GM21529 (cell line): ENCODE measurements around the gene PSD4.

Experiments
- ATAC-seq: cut with Tn5 transposase; IDR thresholded peaks from one replicate; pipeline ENCODE4 v1.9.1; 2021; ENCODE audit not compliant: unreplicated experiment

PSD4 gene

DNA sequence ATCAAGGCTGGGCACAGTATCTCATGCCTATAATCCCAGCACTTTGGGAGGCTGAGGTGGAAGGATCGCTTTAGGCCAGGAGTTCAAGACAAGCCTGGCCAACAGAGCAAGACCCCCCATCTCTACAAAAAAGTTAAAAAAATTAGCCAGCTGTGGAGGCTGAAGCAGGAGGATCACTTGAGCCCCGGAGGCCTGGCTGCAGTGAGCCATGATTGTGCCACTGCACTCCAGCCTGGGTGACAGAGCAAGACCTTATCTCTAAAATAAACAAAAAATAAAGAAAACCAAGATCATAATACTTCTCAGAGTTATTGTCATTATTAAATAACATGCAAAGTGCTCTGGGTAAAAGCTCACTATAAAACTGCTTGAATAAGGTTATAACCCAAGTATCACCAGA is 31.5 kb upstream of the PSD4 start:
- ATAC-seq: no peak

DNA sequence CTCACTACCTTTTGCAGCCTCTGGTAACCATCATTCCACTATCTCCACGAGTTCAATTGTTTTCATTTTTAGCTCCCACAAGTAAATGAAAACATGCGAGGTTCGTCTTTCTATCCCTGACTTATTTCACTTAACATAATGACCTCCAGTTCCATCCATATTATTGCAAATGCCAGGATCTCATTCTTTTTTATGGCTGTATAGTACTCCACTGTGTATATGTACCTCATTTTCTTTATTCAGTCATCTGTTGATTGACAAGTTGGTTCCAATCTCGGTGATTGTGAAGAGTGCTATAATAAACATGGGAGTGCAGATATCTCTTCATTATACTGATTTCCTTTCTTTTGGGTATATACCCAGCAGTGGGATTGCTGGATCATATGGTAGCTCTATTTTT is 29.5 kb upstream of the PSD4 start:
- ATAC-seq: no peak

DNA sequence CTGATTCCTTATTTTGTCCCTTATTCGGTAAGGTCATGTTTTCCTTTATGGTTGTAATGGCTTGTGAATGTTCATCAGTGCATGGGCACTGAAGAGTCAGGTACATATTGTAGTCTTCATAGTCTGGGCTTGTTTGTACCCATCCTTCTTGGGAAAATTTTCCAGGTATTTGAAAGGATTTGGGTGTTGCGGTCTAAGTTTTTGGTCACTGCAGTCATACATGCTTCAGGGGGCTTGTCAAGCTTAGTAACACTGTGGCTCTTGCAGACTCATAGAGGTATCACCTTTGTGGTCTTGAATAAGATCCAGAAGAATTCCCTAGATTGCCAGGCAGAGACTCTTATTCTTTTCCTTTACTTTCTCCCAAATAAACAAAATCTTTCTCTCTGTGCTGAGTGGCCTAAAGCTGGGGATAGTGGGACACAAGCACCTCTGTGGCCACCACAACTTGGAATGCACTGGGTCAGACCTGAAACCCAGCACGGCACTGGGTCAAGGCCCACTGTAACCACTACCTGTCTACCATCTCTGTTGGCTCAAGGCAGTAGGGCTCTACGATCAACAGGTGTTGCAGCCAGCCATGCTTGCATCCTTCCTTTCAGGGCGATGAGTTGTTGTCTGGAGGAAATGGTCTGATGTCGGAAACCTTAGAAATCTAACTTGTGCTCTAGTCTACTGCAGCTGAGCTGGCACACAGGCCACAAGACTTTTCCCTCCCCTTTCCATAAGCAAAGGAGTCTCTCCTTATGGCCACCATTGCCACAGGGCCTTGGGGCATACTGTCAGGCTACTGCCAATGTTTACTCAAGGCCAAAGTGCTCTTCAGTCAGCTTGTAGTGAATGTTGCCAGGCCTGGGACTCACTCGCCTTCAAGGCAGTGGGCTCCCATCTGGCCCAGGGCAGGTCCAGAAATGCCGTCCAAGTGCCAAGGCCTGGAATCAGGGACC is 24.9 kb upstream of the PSD4 start:
- ATAC-seq: no peak

DNA sequence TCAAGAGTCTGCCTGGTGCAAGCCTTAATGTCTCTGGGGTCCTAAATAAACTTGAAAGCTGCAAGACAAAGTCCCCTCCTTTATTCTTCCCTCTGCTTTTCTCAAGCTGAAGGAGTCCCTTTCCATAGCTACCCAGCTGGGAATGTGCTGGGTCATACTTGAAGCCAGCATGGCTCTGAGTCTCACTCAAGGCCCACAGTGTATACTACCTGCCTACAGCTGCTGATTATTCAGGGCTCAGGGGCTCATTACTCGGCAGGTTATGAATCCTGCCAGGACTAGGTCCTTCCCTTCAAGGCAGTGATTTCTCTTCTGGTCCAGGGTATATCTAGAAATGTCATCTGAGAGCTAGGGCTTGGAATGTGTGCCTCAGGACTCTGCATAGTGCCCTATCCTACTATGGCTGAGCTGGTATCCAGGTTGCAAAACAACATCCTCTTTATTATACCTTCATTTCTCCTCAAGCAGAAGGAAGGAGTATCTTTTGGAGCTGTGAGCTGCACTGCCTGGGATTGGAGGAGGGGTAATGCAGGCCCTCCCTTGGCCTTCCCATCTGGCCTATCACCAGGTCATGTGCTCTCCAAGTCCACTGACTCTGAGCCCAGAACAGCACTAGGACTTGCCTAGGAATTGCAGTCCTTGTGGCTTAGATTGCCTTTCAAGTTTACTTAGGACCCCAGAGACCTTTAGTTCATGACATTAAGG is 24.1 kb upstream of the PSD4 start:
- ATAC-seq: no peak

DNA sequence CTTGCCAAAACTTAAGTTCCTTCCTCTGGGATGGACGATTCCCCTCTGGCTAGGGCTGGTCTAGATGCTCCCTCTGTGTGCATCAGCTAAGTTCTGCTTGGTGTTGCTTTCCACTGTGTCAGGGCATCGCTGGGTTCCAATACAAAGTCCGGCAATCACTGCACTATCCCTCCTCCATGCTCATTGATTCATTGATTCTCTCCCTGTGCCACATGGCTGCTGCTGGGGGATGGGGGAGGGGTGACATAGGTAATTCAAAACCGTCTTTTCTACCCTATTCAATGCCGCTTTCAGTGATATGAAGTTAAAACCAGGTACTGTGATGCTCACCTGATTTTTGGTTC is 23.5 kb upstream of the PSD4 start:
- no peak for ATAC-seq

DNA sequence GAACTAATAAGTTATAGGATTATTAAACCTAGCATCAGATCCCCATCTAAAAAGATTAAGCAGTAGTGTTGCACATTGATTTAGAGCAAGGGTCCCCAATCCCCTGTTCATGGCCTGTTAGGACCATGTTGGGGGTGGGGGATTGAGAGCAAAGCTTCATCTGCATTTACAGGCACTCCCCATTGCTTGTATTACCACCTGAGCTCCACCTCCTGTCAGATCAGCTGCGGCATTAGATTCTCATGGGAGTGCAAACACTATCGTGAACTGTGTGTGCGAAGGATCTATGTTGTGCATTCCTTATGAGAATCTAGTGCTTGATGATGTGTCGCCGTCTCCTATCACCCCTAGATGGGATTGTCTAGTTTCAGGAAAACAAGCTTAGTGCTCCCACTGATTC is 18.4 kb upstream of the PSD4 start:
- no peak for ATAC-seq

DNA sequence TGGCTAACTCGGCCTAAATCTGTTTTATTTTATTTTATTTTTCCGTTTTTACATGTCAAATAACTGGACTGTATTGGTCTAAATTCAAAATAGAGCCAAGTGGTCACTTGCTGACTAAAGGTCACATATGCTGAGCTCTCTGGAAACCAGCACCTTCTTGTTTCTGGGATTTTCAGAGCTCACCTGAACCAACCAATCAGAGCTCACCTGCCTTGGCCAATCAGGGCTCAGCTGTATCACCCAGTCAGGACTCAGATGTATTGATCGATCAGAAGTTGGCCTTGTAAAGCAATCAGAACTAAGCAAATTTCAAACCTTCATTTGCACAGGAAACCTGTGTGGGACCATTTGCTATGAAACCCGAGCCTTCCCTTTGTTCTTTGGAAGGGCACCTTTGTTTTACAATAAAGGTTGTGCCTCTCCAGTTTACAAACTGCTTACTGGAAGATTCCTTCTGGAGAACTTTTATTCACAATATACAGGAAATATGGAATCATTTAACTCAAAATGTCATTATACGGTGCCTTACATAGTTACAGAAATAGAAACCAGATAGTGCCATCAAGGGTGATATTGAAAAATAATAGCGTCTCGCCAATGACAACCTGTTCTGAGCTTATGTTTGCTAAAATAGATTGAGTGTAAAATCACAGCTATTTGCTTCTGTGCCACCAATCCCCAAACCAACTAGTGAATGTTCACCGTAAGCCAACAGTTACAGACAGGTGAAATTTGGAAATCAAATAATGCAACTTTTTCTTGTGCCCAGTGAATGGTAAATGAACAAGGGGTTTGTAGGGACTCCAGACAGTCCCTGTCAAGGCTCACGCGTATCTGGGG is 17.3 kb upstream of the PSD4 start:
- no peak for ATAC-seq

DNA sequence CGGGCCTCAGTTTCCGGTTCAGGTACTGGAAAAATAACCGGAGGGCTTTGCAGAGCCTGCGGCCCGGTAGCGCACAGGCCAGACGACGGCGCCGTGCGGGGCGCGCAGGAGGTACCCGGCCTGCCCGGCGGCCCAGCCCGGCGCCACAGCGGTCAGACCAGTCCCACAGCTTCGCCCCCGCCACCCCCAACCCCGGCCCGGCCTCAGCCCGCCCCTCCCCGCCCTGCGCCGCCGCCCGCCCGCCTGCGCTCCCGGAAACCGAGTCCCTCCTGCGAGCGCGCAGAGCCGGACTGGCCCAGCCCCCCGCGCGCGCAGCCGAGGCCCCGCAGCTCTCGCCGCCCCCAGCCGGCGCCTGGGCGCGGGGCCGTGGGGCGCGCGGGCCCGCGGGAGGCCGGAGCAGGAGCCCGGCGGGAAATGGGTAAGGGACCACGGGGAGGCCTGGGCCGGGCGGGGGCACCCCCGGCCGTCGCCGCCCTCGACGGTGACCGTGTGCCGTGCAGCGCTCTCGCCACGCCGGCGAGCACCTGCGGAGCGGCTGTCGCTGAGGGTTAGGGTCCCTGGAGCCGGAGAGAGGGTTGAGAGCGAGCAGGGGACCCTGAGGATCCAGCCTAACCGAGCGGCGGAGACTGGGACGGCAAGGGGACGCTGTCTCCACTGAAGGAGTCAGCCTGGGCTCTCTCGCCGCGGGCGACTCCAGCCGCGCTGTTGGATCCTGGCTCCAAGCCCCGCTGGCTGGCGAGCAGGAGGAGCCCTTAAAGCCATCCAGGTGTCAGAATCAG is 16.5 kb upstream of the PSD4 start:
- peak; percentile 71 for ATAC-seq

DNA sequence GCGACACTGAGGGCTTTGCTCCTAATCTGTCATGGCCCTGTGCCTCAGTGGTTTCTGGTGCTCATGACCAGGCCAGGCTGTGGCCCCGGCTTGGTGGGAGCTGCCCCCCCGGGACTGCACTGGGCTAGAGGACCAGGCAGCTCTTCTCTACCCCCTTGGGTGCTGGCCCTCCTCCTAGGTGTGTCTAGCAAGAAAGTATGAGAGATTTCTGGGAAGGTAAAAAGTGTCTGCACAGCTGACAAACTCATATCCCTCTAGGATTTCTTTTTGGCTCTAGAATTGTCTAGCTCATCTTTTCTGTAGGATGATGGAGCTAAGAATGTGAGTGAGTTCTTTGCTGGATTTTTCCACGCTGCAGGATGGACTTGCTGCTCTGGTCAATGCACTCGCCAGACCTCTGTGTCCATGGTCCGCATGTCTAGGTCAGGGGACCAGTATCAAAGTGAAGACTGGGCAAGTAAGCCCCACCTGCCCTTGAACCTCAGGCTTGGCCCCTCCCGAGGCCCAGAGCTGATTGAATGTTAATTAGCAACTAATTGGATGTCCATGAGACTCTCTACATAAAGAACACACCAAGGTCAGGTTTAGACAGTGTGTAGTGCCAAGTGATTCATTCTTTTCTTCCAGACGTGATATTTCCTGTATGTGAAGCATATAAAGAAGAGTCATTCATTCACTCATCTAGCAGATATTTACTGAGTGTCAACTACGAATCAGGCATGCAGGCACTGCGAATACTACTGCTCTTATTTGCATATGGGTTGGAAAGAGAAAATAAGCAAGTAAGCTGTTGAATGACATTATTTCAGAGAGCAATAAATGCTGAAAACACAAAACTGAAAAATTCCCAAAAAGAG is 15.6 kb upstream of the PSD4 start:
- ATAC-seq: no peak

DNA sequence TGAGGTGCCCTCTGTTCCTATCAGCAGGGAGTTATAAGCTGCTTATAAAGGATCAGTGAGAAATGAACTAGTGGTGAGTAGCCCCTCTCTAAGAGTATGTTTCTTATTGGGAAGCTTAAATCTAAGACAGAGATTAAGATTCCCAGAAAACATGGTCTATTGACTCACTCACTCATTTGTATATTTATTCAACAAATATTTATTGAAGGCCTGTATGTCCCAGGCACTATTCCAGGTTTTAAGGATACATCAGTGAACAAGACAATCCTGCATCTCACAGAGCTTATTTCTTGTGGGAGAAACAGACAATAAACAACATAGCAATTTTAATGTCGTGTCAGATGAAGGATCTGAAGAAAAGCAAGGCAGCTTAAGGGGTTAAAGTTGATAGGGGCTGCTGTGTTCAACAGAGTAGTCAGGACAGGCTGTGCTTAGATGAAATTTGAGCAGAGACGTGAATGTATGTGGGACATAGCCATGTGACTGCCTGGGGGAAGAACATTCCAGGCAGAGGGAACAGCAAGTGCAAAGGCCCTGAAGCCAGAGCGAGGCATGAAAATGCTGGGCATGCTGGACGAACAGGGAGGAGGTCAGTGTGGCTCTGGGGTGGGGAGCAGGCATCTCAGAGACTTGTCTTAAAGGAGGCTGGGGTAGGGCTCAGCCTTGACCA is 14.8 kb upstream of the PSD4 start:
- no peak for ATAC-seq

DNA sequence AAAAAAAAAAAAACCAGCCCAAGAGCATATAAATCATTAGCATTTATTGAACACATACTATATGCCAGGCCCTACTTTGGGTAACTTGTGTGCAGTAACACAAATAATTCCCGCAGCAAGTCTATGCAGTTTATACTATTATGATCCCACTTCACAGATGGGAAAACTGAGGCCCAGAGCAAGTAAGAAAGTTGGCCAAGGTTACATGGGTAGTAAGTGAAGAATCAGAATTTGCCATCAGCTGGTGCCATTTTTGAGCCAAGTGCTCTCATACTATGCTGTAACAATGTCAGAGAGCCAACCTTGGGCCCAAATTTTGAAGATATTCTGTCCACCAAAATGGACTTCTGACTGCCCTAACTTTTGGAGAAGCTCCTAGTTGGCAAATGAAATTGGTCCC is 13.5 kb upstream of the PSD4 start:
- no peak for ATAC-seq

DNA sequence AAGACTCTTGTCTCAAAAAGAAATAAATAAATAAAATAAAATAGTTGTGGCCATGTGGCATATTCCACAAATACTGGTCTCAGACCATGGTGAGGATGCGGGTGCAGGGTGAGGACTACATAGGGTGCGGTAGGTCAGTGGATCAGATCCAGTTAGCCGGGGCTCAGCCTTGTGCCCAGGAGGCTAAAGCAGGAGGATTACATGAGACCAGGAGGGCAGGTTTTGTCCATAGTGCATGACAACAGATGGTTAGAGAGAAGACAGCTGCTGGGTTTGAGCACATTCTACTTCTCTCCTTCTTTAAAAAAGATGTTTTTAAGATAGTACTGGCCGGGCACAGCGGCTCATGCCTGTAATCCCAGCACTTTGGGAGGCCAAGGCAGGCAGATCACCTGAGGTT is 12.8 kb upstream of the PSD4 start:
- ATAC-seq: no peak

DNA sequence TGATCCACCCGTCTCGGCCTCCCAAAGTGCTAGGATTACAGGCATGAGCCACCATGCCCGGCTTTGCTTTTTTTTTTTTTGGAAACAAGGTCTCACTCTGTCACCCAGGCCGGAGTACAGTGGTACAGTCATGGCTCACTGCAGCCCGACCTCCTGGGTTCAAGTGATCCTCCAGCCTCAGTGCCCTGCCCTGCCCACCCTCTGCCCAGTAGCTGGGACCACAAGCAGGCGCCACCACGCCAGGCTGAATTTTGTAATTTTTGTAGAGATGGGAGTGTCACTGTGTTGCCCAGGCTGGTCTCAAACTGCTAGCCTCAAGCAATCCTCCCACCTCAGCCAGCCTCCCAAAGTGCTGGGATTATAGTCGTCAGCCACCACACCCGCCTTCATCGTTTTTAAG is 11.6 kb upstream of the PSD4 start:
- no peak for ATAC-seq

DNA sequence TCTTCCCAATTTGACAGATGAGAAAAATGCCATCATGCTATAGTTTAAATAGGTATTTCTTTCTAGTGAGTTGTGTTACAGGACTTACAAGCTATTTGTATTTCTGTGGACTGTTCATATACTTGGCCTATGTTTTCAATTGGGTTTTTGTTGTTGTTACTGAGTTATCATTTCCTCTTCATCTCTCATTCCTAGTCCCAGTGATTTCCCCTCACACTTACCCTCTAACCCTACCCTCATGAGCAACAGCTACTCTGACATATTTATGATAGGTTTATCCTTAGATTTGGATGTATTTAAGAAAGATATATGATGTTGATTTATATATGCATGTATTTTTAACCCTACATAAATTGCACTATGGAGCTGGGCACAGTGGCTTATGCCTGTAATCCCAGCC is 10.9 kb upstream of the PSD4 start:
- no peak for ATAC-seq

DNA sequence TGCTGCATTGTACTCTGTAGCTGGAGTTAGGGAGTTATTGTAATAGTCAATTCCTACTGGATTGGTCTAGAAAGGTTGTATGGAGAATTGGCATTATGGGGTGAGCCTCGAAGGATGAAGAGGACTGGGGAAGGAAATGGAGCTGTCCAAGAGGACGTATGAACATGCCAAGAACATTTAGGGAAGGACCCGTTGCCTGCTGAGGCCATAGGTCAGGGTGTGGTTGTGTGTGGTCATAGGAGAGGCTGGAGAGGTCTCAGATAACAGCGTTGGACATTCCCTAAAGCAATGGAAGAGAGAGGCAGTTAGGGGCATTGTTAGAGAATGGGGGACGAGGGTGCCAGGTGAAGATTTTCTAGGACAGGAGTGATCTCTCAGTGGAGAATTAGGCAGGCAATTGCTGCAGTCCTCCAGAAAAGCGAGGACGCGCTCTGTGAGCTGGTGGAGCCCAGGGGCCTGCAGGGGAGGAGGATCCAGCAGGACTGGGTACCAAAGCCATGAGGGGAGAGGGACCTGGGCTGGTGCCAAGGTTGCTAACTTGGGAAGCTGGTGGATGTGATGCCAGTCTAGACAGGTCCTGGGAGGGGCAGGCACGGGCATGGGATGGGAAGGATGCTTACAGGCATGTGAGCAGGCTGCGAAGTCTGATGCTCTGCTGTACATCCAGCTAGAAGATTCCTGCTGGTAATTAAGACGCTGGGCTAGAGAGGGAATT is 9.4 kb upstream of the PSD4 start:
- no peak for ATAC-seq

DNA sequence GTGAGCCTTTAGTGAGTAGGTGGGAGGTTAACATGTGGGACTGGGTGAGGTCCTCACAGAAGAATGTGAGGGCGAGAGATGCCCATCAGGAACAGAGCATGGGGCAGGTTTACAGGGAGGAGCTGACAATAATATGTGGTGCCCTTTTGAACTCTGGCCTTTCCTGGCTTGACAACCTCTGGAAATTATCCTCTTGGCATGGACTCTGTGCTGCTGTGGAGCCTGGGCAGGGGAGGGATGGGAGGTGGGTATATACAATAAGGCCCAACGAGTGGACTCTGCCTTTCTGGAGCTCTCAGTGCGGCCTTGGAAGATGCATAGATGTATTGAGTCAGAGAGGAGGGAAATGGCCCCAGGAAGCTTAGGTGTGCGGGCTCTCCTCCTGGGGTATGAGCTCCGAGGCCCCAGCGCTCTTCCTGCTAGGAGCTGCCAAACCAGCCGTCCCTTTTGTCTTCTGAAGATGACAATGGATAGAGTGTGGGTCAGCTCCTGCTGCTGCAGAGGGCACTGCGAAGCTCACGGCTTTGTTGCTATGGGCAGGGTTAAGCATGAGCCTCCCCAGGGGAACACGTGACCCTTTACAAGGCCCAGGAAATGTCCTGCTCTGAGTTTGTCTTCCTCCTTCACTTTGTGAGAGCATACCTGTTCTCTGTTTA is 8.7 kb upstream of the PSD4 start:
- no peak for ATAC-seq

DNA sequence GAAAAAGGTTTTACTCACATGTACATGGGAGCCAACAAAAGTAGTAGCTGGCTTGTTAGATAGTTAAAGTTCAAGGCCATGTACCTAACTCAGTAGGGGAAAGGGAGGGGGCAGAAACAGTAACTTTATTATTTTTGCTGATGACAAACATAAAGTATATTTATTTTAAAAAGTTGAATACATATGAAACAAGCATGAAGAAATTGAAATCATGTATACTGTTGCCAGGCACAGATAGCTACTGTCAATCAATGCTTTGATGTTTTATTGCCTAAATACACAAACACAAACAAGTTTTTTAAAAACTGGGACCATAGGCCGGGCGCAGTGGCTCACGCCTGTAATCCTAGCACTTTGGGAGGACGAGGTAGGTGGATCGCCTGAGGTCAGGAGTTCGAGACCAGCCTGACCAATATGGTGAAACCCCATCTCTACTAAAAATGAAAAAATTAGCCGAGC is 7.6 kb upstream of the PSD4 start:
- ATAC-seq: no peak
